NAMALWA (cell line): ENCODE data around the gene ST8SIA4.
A peak's percentile ranks its signal among the peaks of the same experiment; 100 is the strongest.

Experiments
- DNase-seq: peaks from one replicate; pipeline ENCODE4 v3.0.0-alpha.2; 2015; ENCODE audit warnings: low spot score

ST8SIA4 gene

GRCh38 chr5:100779669-100780375 is 123.3 kb downstream of the ST8SIA4 start:
- no peak for DNase-seq

GRCh38 chr5:100777680-100778300 is 125.3 kb downstream of the ST8SIA4 start:
- DNase-seq: peak; percentile 89

GRCh38 chr5:100775533-100775855 is 127.6 kb downstream of the ST8SIA4 start:
- peak; percentile 45 for DNase-seq

- DNase-seq: no peak
These were observed 130.5 kb downstream of the ST8SIA4 start for GRCh38 chr5:100772548-100772947.

GRCh38 chr5:100772006-100772405 is 131.1 kb downstream of the ST8SIA4 start:
- no peak for DNase-seq

GRCh38 chr5:100771181-100771580 is 131.9 kb downstream of the ST8SIA4 start:
- DNase-seq: no peak

- DNase-seq: no peak
These were observed 134.9 kb downstream of the ST8SIA4 start for GRCh38 chr5:100768221-100768620.

GRCh38 chr5:100762995-100763394 is 140.1 kb downstream of the ST8SIA4 start:
- no peak for DNase-seq

GRCh38 chr5:100762108-100762507 is 141.0 kb downstream of the ST8SIA4 start:
- DNase-seq: no peak

GRCh38 chr5:100761192-100761591 is 141.9 kb downstream of the ST8SIA4 start:
- no peak for DNase-seq

- DNase-seq: no peak
These were observed 142.4 kb downstream of the ST8SIA4 start for GRCh38 chr5:100760688-100761087.

GRCh38 chr5:100758780-100759179 is 144.3 kb downstream of the ST8SIA4 start:
- no peak for DNase-seq

- DNase-seq: no peak
These were observed 144.8 kb downstream of the ST8SIA4 start for GRCh38 chr5:100758306-100758705.

- no peak for DNase-seq
These were observed 145.5 kb downstream of the ST8SIA4 start for GRCh38 chr5:100757618-100758017.
